Measurements from ENCODE around the gene ZNF175. TPM values are rescaled to one million over a fixed set of nuclear protein-coding genes. Genes with fewer than 3 reads are reported as not detected.

ZNF175 gene
- total RNA-seq, 1 donor from 2014 or later = 6.1 TPM

DNA sequence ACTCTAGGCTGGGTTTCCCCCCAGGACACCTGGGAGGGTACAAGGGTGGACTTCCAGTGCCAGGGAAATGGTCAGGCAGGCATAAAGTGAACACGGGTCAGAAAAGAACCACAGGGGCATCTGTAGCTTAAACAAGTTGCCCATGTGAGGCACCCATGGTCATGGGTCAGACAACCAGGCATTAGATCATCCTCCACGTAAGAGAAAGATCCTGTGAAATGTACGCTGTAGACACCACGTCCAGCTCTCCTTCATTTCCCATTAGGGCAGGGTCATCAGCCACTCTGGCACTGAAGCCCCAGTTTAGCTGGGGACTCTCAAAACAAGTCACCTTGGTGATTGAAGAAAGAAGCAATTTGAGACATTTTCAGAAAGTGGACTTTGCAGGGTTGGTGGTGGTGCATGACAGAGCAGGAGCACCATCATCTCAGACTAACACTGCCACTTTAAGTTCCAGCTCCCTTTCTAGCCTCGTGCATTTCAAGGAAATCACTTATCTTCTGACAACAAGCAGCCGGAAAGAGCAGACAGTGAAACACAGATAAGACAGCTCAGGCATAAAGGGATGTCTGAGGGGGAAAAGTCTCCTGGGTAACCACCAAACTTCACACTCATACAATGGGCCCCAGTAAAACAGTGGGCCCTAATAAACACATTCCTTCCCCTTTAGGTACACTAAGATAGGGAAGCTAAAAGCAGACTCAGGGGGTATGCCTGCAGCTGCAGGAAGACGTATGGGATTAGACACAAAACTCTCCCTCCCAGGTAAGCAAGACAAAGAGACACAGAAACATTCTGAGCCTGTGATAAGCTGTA lies 23.5 kb upstream of the ZNF175 start:
- TF ChIP-seq, protein P1, sequence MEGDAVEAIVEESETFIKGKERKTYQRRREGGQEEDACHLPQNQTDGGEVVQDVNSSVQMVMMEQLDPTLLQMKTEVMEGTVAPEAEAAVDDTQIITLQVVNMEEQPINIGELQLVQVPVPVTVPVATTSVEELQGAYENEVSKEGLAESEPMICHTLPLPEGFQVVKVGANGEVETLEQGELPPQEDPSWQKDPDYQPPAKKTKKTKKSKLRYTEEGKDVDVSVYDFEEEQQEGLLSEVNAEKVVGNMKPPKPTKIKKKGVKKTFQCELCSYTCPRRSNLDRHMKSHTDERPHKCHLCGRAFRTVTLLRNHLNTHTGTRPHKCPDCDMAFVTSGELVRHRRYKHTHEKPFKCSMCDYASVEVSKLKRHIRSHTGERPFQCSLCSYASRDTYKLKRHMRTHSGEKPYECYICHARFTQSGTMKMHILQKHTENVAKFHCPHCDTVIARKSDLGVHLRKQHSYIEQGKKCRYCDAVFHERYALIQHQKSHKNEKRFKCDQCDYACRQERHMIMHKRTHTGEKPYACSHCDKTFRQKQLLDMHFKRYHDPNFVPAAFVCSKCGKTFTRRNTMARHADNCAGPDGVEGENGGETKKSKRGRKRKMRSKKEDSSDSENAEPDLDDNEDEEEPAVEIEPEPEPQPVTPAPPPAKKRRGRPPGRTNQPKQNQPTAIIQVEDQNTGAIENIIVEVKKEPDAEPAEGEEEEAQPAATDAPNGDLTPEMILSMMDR (IDR thresholded peaks at IDR 0.05) = no peak
- Histone ChIP-seq H3K27ac (no peak overlapping the region), H3K9me3 (no peaks in the 10 kb centered on the region), H3K36me3 (no peaks in the 10 kb centered on the region), H3K4me3 (no peak overlapping the region), H3K27me3 (no peaks in the 10 kb centered on the region), H3K4me1 (no peaks in the 10 kb centered on the region)
- DNase-seq (ENCODE audit: low spot score in 2 of 2) = no peak
- intact Hi-C loops (cut with DNase I) = no loop called here

DNA sequence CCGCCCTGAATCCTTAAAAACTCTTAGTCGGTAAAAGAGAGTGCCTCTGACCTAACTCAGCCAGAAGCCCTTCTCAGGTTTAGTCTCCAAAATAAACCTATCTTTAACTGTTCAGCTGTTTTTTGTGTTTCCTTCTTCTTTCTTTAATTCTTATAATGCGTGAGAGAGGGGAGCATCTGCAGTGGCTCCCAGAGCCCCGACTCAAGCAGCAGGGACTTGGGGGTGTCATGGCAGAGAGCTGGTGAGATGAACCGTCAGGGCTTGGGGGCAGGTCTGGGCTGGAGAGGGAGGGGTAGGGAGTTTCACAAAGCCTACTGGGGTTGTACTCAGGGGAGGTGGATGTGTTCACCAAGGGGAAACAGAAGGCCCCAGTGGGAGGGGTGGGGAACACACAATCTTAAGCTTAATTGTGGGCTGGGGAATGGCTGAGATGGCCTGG lies 22.9 kb upstream of the ZNF175 start:
- Histone ChIP-seq H3K9me3 (no peaks in the 10 kb centered on the region), H3K27ac (no peak overlapping the region), H3K36me3 (no peaks in the 10 kb centered on the region), H3K4me3 (no peak overlapping the region), H3K27me3 (no peaks in the 10 kb centered on the region), H3K4me1 (no peaks in the 10 kb centered on the region)
- no peak for DNase-seq (ENCODE audit: low spot score in 2 of 2)
- TF ChIP-seq, protein P1 (IDR thresholded peaks at IDR 0.05) = no peak
- intact Hi-C loops (cut with DNase I) = no loop called here

DNA sequence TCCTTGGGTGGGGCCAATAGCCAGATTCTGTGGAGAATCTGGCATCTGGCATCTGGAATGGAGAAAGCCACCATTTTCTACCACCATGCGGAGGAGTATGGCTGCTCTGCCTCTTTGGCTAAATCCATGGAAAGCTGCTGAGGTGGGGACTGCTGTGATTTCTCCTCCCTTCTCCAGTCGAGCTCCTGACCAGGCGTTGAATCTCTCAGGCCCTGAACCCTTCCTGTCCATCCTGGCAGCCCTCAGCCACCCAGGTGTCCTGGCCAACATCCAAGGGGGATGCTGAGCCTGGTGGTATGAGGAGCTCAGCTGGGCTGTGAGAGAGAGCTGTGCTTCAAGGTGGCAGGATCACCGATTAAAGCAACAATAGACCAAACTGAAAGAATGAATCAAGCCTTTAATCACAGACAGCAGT lies 22.2 kb upstream of the ZNF175 start:
- Histone ChIP-seq H3K9me3 (no peaks in the 10 kb centered on the region), H3K4me3 (no peak overlapping the region), H3K27ac (no peak overlapping the region), H3K27me3 (no peaks in the 10 kb centered on the region), H3K36me3 (no peaks in the 10 kb centered on the region), H3K4me1 (no peaks in the 10 kb centered on the region)
- intact Hi-C loops (cut with DNase I) = no loop called here
- DNase-seq (ENCODE audit: low spot score in 2 of 2) = no peak
- TF ChIP-seq, protein P1 (IDR thresholded peaks at IDR 0.05) = no peak

DNA sequence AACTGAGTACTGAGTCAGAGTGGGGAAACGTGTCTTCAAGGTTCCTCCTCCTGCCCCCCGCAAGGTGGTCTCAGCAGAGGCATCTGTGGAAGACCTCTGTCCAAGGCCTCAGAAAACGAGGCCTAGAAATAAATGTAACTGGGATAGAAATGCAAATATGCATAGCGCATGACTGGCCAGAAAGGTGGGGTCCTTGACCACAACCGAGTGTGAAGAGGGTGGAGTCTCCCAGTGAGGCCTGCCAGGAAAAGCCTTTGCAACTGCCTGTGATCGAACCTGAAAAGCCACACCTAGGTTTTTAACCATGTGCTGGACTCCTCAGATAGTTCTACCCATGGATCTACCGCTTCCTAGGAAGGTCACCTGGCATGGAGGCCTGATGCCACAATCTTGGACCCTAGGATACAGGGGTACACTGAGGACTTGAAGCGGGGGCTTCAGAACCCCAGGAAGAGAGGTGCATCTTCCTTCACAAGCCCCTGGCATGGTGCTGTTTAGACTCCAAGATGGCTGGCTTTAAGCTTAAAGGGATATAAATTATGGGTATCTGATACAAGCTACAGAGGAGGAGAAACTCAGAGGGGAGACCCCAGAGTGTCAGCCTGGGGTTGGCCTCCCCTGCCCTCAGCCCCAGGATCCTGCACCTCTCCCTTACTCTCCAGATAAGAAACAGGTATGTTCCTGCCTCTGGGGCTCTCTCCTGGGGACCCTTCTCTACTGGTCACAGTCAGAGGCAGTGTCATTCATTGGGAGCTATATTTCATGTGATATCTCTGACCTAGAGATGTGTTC lies 21.4 kb upstream of the ZNF175 start:
- intact Hi-C loops (cut with DNase I) = no loop called here
- Histone ChIP-seq H3K27me3 (no peaks in the 10 kb centered on the region), H3K27ac (no peak overlapping the region), H3K36me3 (no peaks in the 10 kb centered on the region), H3K9me3 (no peaks in the 10 kb centered on the region), H3K4me3 (no peak overlapping the region), H3K4me1 (no peaks in the 10 kb centered on the region)
- DNase-seq (ENCODE audit: low spot score in 2 of 2) = no peak
- TF ChIP-seq, protein P1 (IDR thresholded peaks at IDR 0.05) = no peak

DNA sequence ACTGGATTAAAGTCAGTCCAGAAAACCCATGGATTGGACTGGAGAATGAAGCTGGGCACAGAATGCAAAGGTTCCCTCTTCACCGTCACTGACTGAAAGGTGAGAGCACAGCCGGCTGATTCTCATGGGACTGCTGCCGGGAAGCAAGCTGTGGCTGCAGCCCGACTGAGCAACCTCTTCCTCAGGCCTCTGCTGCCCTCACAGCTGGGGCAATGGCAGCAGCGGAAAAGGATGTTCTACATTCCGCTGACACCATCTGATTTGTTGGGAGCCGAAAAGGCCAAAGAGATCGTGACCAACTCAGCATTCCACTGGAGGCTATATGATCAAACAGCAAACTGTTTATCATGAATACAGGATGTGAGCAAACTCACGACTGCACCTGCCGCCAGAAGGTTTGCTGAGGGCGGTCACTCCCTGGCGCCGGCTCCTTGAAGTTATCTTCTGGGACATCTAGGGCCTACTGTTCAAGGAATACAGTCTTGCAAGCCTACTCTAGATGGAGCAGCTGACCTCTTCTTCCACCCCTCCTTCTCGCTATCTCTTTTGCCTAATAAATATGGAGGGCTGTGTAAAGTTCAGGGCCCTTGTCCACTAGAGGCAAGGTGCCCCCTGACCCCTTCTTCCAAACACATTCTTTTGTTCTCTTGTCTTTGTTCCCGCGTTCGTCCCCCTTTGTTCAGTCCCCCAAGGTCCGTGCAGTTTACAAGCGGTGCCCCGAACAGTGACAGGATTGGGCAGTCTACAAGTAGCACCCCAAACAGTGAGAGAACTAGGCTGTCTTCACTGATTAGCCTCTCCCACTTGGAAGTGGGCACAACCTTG lies 20.0 kb upstream of the ZNF175 start:
- DNase-seq (ENCODE audit: low spot score in 2 of 2) = no peak
- Histone ChIP-seq H3K36me3 (no peaks in the 10 kb centered on the region), H3K4me1 (no peaks in the 10 kb centered on the region), H3K27me3 (no peaks in the 10 kb centered on the region), H3K4me3 (no peak overlapping the region), H3K27ac (no peak overlapping the region), H3K9me3 (no peaks in the 10 kb centered on the region)
- TF ChIP-seq, protein P1 (IDR thresholded peaks at IDR 0.05) = no peak
- intact Hi-C loops (cut with DNase I) = no loop called here
